Vagina (tissue), 2 donors: ENCODE data around the gene HIC2. TPM values are rescaled to one million over a fixed set of nuclear protein-coding genes. Genes with fewer than 3 reads are reported as not detected.
"Not testable (repeated sequence)": the region's sequence is repeated elsewhere in the genome, so short reads cannot be mapped to it uniquely, and the experiment has no call there.

Experiments
- DNase-seq, 2 donors: peaks; one replicate each; pipeline ENCODE4 v3.0.0-alpha.2; 2017; ENCODE audit errors: extremely low spot score in 2 of 2
- H3K27ac ChIP-seq: fragments of 200-600 bp; sonication (generic); one replicate; pipeline ENCODE4 v1.5.1; 2019
- H3K27me3 ChIP-seq: fragments of 200-600 bp; sonication (generic); one replicate; pipeline ENCODE4 v1.5.1; 2019
- H3K36me3 ChIP-seq, 2 donors: fragments of 200-600 bp; sonication (generic); one replicate each; pipeline ENCODE4 v1.5.1; 2017 to 2019
- H3K4me1 ChIP-seq: fragments of 200-600 bp; sonication (generic); one replicate; pipeline ENCODE4 v1.5.1; 2019
- H3K4me3 ChIP-seq, 2 donors: fragments of 200-600 bp; sonication (generic); 1 replicate in 1 of 2; 2 replicates in 1 of 2; pipeline ENCODE4 v1.5.1; 2016 to 2019
- H3K9me3 ChIP-seq: fragments of 200-600 bp; sonication (generic); one replicate; pipeline ENCODE4 v1.5.1; 2019
- intact Hi-C: fragments of 100-400 bp; cut with DNase I; formaldehyde crosslinking; loops from one replicate; pipeline ENCODE4 v1.15.1; 2023
- small RNA-seq: library from RNA; depleted of rRNA; stranded (forward); fragments of <200 nt; gene quantifications from one replicate; pipeline ENCODE3, GENCODE V24; 2016
- total RNA-seq: library from RNA; depleted of rRNA; stranded (reverse); fragments of >200 nt; gene quantifications from one replicate; pipeline ENCODE4 v1.2.3, GENCODE V29; 2016

The HIC2 gene
- total RNA-seq, 1 donor from 2014 or later, result 3.9 TPM

DNA sequence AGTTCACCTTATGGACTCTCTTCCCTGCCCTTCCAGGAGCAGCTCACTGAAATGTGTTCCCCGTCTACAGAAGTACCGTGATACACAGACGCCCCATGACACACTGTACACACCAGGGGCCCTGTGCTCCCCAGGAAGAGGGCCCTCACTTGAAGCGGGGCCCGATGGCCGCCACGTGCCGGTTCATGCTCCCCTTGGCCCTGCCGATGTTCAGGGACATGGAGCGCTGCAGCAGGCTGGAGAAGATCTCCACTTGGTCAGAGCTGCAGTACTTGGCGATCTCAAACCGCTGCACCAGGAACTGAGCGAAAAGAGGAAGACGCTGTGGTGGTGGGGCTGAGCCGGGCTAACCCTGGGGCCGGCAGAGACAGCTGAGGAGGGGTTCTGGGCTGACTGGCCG is 70.6 kb downstream of the HIC2 start:
- DNase-seq, H3K4me3 ChIP-seq, H3K27me3 ChIP-seq, H3K27ac ChIP-seq, H3K9me3 ChIP-seq, H3K36me3 ChIP-seq, H3K4me1 ChIP-seq, intact Hi-C loops: not testable (repeated sequence)

DNA sequence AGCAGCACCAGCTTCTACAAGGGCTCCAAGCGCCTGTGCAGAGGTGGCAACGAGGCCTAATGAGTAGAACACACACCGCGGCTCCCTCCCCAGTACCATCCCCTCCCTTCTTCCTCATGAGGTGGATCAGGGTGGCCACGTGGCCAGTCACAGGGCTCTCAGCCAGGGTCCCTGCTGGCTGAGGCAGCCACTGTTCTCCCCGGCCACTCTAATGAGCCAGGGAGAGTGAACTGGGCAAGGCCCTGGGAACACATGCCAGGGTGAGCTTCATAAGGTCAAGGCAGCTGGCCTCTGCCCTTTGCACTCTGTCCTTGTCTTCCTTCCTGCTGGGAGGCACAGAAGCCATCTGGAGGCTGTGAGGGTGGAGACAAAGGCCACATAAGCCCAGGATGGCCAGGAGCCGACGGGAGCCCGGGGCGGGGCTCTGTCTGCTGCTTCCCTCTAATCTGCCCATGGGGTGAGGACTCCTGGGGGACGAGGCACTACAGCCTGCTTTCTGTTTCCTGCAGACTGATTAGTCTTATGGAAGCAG is 72.0 kb downstream of the HIC2 start:
- H3K9me3 ChIP-seq, H3K36me3 ChIP-seq, intact Hi-C loops, H3K27ac ChIP-seq, H3K4me3 ChIP-seq, H3K4me1 ChIP-seq, H3K27me3 ChIP-seq, DNase-seq: not testable (repeated sequence)

GRCh38 chr22:21490556-21490955 is 73.4 kb downstream of the HIC2 start:
- H3K27me3 ChIP-seq, H3K9me3 ChIP-seq, H3K27ac ChIP-seq, H3K4me1 ChIP-seq, intact Hi-C loops, H3K36me3 ChIP-seq, H3K4me3 ChIP-seq, DNase-seq: not testable (repeated sequence)

DNA sequence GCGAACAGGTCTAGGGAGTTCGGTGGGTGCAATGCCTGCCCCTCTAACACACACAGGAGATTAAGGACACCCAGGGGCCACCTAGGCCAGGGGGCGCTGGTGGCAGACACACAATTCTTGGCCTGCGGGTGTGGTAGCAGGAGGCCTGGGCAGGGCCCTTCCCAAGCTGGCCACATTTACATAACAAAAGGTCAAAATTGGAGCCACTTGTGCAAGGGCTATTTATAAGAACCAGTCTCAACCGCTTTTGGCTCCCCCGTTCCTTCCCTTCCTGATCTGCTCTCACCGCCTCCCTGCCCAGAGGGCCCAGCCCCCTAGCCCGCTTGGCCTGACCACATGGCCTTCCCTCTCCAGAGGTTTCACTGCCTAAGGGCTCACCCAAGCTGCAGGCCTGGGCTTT is 75.1 kb downstream of the HIC2 start:
- H3K27me3 ChIP-seq, H3K4me1 ChIP-seq, H3K4me3 ChIP-seq, intact Hi-C loops, DNase-seq, H3K36me3 ChIP-seq, H3K9me3 ChIP-seq, H3K27ac ChIP-seq: not testable (repeated sequence)

DNA sequence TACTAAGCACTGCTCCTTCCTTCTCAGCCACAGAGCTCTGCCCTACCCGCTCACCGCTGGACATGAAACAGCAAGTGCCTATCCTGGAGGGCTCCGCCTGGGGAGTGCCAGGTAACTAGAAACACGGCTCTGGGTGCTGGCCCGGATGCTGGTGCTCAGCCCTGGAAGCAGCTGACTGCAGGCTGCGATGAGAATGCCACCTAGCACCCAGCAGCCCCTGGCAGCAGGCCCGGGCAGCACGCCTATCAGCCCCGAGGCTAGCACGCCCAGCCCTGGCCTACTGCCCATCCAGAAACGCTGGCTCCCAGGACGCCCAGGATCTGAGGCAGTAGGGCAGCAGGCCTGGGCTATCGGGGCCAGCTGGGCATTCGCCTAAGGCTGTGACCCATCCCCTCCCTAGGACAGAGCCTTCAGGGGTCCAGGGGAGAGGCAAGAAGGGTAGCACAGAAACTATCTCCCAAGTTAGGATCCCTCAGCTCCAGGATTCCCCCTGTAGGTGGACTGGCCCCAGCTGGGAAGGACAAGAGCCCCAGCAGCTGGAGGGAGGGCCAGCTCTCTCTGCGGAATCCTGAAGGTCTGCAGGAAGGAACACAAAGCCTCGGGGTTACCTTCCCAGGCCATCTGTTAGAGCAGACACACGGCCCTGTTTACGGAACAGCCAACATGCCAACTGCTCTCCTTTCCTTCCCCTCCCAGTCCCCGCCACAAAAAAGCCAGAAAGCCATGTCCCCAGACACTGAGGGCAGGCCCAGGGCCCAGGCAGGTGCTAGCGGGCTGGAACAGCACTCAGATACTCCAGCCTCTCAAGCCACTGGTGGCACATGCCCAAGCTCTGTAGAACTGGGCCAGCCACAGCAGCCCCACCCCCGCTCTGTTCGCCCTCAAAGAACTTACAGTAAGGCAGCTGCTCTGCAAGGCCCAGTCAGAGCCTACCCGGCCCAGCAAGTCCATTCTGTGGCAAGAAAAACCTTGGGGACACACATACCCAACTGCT is 76.9 kb downstream of the HIC2 start:
- H3K4me3 ChIP-seq, H3K4me1 ChIP-seq, H3K27me3 ChIP-seq, H3K27ac ChIP-seq, intact Hi-C loops, H3K9me3 ChIP-seq, DNase-seq, H3K36me3 ChIP-seq: not testable (repeated sequence)

GRCh38 chr22:21497984-21498383 is 80.8 kb downstream of the HIC2 start:
- H3K4me1 ChIP-seq, DNase-seq, H3K36me3 ChIP-seq, H3K27me3 ChIP-seq, H3K4me3 ChIP-seq, H3K9me3 ChIP-seq, intact Hi-C loops, H3K27ac ChIP-seq: not testable (repeated sequence)

DNA sequence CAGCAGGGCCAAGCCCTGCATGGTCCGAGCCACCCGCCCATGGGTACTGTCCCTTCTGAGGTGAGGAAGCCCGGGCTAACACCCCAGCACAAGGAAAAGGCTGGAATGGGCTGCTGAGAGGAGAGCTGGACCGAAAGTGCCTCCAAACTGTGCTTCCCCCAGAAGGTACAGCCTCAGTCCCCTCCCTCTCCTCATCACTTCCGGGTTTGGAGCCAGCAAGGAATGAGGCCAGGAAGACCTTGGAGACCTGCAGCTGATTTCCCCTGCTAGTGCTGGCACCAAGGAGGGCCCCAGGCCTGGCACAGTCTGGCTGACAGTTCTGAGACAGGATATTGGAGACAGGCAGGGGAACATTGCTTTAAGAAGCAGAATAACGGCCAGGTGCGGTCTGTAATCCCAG is 81.3 kb downstream of the HIC2 start:
- H3K27me3 ChIP-seq, H3K4me3 ChIP-seq, H3K4me1 ChIP-seq, H3K27ac ChIP-seq, intact Hi-C loops, H3K9me3 ChIP-seq, DNase-seq, H3K36me3 ChIP-seq: not testable (repeated sequence)

DNA sequence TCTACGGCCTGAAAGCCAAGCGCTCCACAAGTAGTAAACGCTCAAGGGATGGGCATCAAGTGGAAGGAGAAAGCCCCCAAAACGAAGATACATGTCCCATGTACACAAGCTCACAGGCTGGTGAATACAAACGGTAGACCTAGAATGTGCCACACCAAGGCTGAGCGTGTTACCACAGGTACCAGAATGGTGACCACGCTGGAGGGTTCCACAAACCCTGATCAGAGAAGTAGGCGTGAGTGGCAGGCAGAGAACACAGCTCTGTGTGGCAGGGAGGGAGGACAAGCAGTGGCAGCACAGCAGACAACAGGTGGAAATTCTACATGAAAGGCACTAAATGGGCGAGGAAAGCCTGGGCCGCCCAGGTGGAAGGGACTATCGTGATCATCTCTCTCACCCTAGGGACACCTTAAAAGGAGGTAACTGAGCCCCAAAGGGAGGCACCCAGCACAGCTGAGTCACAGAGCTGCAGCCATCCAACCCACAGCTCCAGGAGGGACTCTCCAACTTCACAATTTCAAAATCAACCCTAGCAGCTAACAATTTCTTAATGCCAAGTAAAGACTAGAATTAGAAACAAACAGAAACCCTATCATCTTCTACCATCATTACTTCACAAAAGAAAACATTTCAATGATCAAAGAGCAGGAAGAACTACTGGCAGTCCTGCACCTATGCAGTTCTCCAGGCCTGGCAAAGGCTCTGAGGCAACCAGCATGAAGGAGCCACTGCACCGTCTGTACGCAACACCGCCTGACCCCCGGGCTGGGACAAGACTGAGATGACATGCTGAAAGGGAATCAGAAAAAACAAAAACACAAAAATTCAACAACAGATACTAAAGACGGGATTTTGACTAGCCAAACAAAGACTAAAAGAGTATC is 82.7 kb downstream of the HIC2 start:
- H3K27me3 ChIP-seq, H3K4me1 ChIP-seq, H3K4me3 ChIP-seq, H3K36me3 ChIP-seq, DNase-seq, intact Hi-C loops, H3K9me3 ChIP-seq, H3K27ac ChIP-seq: not testable (repeated sequence)

Small RNA genes within 50 kb of the gene (small RNA-seq; reads per million reads assigned to genes)
- gene RF00492 (not detected), gene RN7SKP63 (not detected)

Other genes starting within 250 kb of the HIC2 start
- not detected for gene RIMBP3B, start 33.6 kb upstream of the HIC2 start, total RNA-seq
- 8.3 TPM for gene TMEM191C, start 50.0 kb downstream of the HIC2 start, total RNA-seq
- not detected for gene RIMBP3C, start 134.1 kb downstream of the HIC2 start, total RNA-seq
- 32.7 TPM for gene UBE2L3, start 150.3 kb downstream of the HIC2 start, total RNA-seq
- 22.6 TPM for gene YDJC, start 212.7 kb downstream of the HIC2 start, total RNA-seq
- not detected for gene CCDC116, start 215.4 kb downstream of the HIC2 start, total RNA-seq
- 33.9 TPM for gene SDF2L1, start 224.9 kb downstream of the HIC2 start, total RNA-seq
- 44.7 TPM for gene PPIL2, start 248.6 kb downstream of the HIC2 start, total RNA-seq